ENCODE data around the gene MCOLN3. TPM values are rescaled to one million over a fixed set of nuclear protein-coding genes. Genes with fewer than 3 reads are reported as not detected.

MCOLN3 gene
- total RNA-seq, 1 donor from 2014 or later, result 23.7 TPM

DNA sequence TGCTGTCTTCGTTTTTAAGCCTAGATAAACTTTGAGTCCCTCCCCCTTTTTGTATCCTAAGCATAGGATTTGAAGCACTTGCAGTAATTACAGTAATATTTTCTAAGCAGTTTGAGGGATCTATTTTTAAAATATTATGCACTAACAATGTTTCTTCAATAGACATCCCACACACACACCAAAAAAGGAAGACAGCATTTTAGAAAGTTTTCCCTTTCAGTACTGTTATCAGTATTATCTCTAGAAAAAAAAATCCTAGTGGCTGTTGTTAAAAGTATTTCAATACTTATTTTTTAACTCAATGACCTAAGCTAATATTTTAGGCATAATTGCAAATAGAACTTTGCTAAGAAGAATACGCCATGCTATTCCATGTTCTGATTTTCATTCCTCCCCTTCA lies 15.1 kb downstream of the MCOLN3 start:
- TF ChIP-seq, protein P1, sequence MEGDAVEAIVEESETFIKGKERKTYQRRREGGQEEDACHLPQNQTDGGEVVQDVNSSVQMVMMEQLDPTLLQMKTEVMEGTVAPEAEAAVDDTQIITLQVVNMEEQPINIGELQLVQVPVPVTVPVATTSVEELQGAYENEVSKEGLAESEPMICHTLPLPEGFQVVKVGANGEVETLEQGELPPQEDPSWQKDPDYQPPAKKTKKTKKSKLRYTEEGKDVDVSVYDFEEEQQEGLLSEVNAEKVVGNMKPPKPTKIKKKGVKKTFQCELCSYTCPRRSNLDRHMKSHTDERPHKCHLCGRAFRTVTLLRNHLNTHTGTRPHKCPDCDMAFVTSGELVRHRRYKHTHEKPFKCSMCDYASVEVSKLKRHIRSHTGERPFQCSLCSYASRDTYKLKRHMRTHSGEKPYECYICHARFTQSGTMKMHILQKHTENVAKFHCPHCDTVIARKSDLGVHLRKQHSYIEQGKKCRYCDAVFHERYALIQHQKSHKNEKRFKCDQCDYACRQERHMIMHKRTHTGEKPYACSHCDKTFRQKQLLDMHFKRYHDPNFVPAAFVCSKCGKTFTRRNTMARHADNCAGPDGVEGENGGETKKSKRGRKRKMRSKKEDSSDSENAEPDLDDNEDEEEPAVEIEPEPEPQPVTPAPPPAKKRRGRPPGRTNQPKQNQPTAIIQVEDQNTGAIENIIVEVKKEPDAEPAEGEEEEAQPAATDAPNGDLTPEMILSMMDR (IDR thresholded peaks at IDR 0.05; ENCODE audit: unreplicated experiment), result no peak
- peaks cover 11% of the 10 kb centered on the region for H3K36me3 Mint-ChIP-seq (ENCODE audit: insufficient read depth)
- H3K9me3 Mint-ChIP-seq (ENCODE audit: low read depth), result no peaks in the 10 kb centered on the region
- no peak for DNase-seq (ENCODE audit: low spot score, unreplicated experiment)
- no peak overlapping the region for H3K27ac Mint-ChIP-seq
- H3K27me3 Mint-ChIP-seq, result no peaks in the 10 kb centered on the region
- no peak overlapping the region for H3K4me3 Mint-ChIP-seq (ENCODE audit: low read depth)
- no peaks in the 10 kb centered on the region for H3K4me1 Mint-ChIP-seq (ENCODE audit: low read depth)

DNA sequence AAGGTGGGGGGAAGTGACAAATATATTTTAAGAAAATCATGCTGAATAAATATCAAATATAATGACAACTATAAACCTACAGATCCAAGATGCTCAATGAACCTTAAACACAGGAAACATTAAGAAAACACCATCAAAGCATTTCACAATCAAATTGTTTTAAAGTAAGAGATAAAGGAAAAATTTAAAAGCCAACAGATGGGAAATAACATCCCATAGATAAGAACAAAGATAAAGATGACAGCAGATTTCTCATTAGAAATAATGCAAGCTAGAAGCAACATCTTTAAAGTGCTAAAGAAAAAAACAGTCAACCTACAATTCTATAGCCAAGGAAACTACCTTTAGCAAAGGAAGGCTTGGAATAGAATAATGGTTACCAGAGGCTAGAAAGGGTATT lies 17.8 kb downstream of the MCOLN3 start:
- Mint-ChIP-seq H3K27ac (no peak overlapping the region), H3K36me3 (ENCODE audit: insufficient read depth) (peaks cover 9% of the 10 kb centered on the region), H3K9me3 (ENCODE audit: low read depth) (no peaks in the 10 kb centered on the region), H3K4me1 (ENCODE audit: low read depth) (no peaks in the 10 kb centered on the region), H3K4me3 (ENCODE audit: low read depth) (no peak overlapping the region), H3K27me3 (no peaks in the 10 kb centered on the region)
- DNase-seq (ENCODE audit: low spot score, unreplicated experiment), result no peak
- TF ChIP-seq, protein P1 (IDR thresholded peaks at IDR 0.05; ENCODE audit: unreplicated experiment), result no peak

- Mint-ChIP-seq H3K27me3 (no peaks in the 10 kb centered on the region), H3K9me3 (ENCODE audit: low read depth) (no peaks in the 10 kb centered on the region), H3K36me3 (ENCODE audit: insufficient read depth) (peaks cover 9% of the 10 kb centered on the region), H3K27ac (no peak overlapping the region), H3K4me3 (ENCODE audit: low read depth) (no peak overlapping the region), H3K4me1 (ENCODE audit: low read depth) (no peaks in the 10 kb centered on the region)
- no peak for DNase-seq (ENCODE audit: low spot score, unreplicated experiment)
- TF ChIP-seq, protein P1 (IDR thresholded peaks at IDR 0.05; ENCODE audit: unreplicated experiment), result no peak
These were observed 20.1 kb downstream of the MCOLN3 start for GRCh38 chr1:85028151-85028550.

DNA sequence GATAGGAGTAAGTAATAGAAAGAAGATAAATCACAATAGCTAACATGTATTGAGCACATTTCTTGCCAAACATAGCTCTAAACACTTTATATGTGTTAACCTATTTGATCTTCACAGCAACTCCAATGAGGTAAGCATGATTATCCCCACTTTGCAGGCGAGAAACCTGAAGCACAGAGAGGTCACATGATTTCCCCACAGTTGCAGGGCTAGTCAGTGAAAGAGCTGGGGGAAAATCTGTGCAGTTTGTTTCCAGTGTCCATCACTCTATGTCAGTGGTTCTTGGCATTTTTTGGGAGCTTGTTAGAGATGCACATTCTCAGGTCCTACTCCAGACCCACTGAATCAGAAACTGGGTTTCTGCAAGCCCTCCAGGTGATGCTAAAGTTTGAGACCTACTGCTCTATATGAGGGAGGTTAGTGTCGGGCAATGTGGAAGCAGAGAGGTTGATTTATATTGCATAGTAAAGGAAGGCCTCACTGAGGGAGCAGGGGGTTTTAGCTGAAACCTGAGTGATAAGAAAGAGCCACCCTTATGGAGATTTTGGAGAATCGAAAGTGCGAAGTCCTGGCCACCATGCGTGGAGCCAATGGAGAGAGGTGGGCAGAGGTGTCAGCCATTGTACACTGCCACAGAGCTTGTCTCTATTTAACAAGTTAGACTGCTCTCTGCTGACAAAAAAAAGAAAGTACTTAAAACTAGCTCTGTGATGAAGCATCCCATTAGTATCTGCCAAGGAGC lies 20.9 kb downstream of the MCOLN3 start:
- no peaks in the 10 kb centered on the region for H3K4me1 Mint-ChIP-seq (ENCODE audit: low read depth)

DNA sequence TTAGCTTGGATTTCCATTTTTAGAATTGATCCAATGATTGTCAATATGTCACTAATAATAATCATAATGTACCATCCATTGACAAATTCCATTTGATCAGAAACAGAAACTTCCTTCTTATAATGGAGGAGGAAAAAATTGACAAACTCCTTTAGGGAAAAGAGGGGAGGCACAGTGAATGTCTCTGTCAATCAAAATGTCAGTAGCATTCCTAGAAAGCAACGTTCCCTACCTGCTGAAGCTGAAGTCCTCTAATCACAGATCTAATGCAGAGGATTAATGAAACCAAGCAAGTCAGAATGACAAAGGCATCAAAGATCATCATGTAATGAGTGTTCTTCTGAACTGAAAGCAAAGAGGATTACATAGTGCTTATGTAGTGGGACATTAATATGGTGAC lies 22.4 kb downstream of the MCOLN3 start:
- TF ChIP-seq, protein P1 (IDR thresholded peaks at IDR 0.05; ENCODE audit: unreplicated experiment), result no peak
- Mint-ChIP-seq H3K4me3 (ENCODE audit: low read depth) (no peak overlapping the region), H3K36me3 (ENCODE audit: insufficient read depth) (peaks cover 7% of the 10 kb centered on the region), H3K27ac (no peak overlapping the region), H3K9me3 (ENCODE audit: low read depth) (no peaks in the 10 kb centered on the region), H3K4me1 (ENCODE audit: low read depth) (no peaks in the 10 kb centered on the region), H3K27me3 (no peaks in the 10 kb centered on the region)
- no peak for DNase-seq (ENCODE audit: low spot score, unreplicated experiment)

More for the DNA sequence above, 20.9 kb downstream of the MCOLN3 start:
- peaks cover 9% of the 10 kb centered on the region for H3K36me3 Mint-ChIP-seq (ENCODE audit: insufficient read depth)
- H3K27ac Mint-ChIP-seq, result no peak overlapping the region
- H3K9me3 Mint-ChIP-seq (ENCODE audit: low read depth), result no peaks in the 10 kb centered on the region
- no peak overlapping the region for H3K4me3 Mint-ChIP-seq (ENCODE audit: low read depth)
- TF ChIP-seq, protein P1 (IDR thresholded peaks at IDR 0.05; ENCODE audit: unreplicated experiment), result no peak
- DNase-seq (ENCODE audit: low spot score, unreplicated experiment), result no peak
- no peaks in the 10 kb centered on the region for H3K27me3 Mint-ChIP-seq
